Gastrocnemius medialis (tissue), 4 donors: ENCODE measurements around the gene SLC47A2. TPM values are rescaled to one million over a fixed set of nuclear protein-coding genes. Genes with fewer than 3 reads are reported as not detected.
A peak's percentile ranks its signal among the peaks of the same experiment; 100 is the strongest.

Source experiments
- ATAC-seq, 2 donors: fragments of 150-250 bp; one replicate each; pipeline ENCODE4 v1.9.1; 2016
- DNase-seq, 2 donors: peaks; one replicate each; pipeline ENCODE4 v3.0.0-alpha.2; 2019
- H3K27ac ChIP-seq, 4 donors: fragments of 200-600 bp; sonication (generic); 1 replicate in 1 of 4; 2 replicates in 3 of 4; pipeline ENCODE4 v1.5.1; 2016 to 2018; ENCODE audit warnings: mild to moderate bottlenecking in 2 of 4, moderate library complexity in 1 of 4
- H3K27me3 ChIP-seq, 3 donors: fragments of 200-600 bp; sonication (generic) in 2 of 3; 1 replicate in 1 of 3; 2 replicates in 2 of 3; pipeline versions ENCODE4 v1.5.1 to v1.6.0; 2016 to 2019; ENCODE audit warnings: mild to moderate bottlenecking in 1 of 3, moderate library complexity in 1 of 3
- H3K36me3 ChIP-seq, 2 donors: fragments of 200-600 bp; sonication (generic) in 1 of 2; one replicate each; pipeline ENCODE4 v1.5.1; 2017 to 2018
- H3K4me1 ChIP-seq, 2 donors: fragments of 200-600 bp; sonication (generic) in 1 of 2; one replicate each; pipeline ENCODE4 v1.5.1; 2016 to 2017; ENCODE audit warnings: mild to moderate bottlenecking in 2 of 2
- H3K4me3 ChIP-seq, 4 donors: fragments of 200-600 bp; sonication (generic) in 3 of 4; 1 replicate in 1 of 4; 2 replicates in 3 of 4; pipeline ENCODE4 v1.5.1; 2016 to 2019; ENCODE audit warnings: mild to moderate bottlenecking in 2 of 4
- H3K9me3 ChIP-seq, 3 donors: fragments of 200-600 bp; sonication (generic) in 2 of 3; 1 replicate in 1 of 3; 2 replicates in 2 of 3; pipeline ENCODE4 v1.5.1; 2016 to 2019
- CTCF ChIP-seq, 5 experiments: fragments of 450-650 bp in 3 of 5; fragments of 200-600 bp in 2 of 5; sonication (generic) in 2 of 5; IDR thresholded peaks in 4 of 5; conservative IDR thresholded peaks in 1 of 5; 1 replicate in 4 of 5; 2 replicates in 1 of 5; pipeline ENCODE4 v1.5.1; 2016 to 2019; ENCODE audit warnings: antibody characterized with exemption in 5 of 5, mild to moderate bottlenecking in 3 of 5, moderate library complexity in 3 of 5
- POLR2A ChIP-seq, 2 donors: fragments of 450-650 bp; IDR thresholded peaks; one replicate each; pipeline ENCODE4 v1.6.1; 2017; ENCODE audit warnings: antibody characterized with exemption in 2 of 2, mild to moderate bottlenecking in 2 of 2, moderate library complexity in 2 of 2
- in situ Hi-C, 4 donors: fragments of 200-750 bp; cut with MboI; loops; one replicate each; pipeline versions ENCODE4 v1.15.0 to v1.8.0; 2017; ENCODE audit warnings: low sequenced_read_pairs in 4 of 4
- intact Hi-C: fragments of 100-400 bp; cut with DNase I; formaldehyde crosslinking; loops from one replicate; pipeline ENCODE4 v1.15.1; 2023; ENCODE audit warnings: low total_unique reads
- total RNA-seq, 4 donors: library from RNA; depleted of rRNA; stranded (reverse); fragments of >200 nt; gene quantifications; one replicate each; pipeline versions ENCODE4 v1.1.0 to v1.2.3, GENCODE V29; 2016

The SLC47A2 gene
- total RNA-seq, 4 donors from 2014 or later = 0.15 to 1.0 TPM; not detected in 2

GRCh38 chr17:19705201-19705600 is 11.2 kb downstream of the SLC47A2 start:
- Histone ChIP-seq H3K4me3 (no peak overlapping the region), H3K36me3 (no peaks in the 10 kb centered on the region), H3K27ac (no peak overlapping the region), H3K27me3 (no peaks in the 10 kb centered on the region), H3K4me1 (no peaks in the 10 kb centered on the region), H3K9me3 (no peaks in the 10 kb centered on the region)
- TF ChIP-seq CTCF (IDR thresholded peaks at IDR 0.05 in 4 of 5, conservative IDR thresholded peaks at IDR 0.05 in 1 of 5) (no peak), POLR2A (IDR thresholded peaks at IDR 0.05) (no peak)
- ATAC-seq (no peak), DNase-seq (no peak)
- in situ Hi-C loops (no loop called here), intact Hi-C loops (no loop called here)

- intact Hi-C loops (no loop called here), in situ Hi-C loops (no loop called here)
- no peaks in the 10 kb centered on the region for H3K36me3 ChIP-seq
- no peak overlapping the region for H3K4me3 ChIP-seq
- H3K27ac ChIP-seq = peak overlapping the region in 1 of 4 donors; percentile 40
- H3K4me1 ChIP-seq = no peaks in the 10 kb centered on the region
- no peaks in the 10 kb centered on the region for H3K9me3 ChIP-seq
- no peaks in the 10 kb centered on the region for H3K27me3 ChIP-seq
- TF ChIP-seq CTCF (IDR thresholded peaks at IDR 0.05 in 4 of 5, conservative IDR thresholded peaks at IDR 0.05 in 1 of 5) = no peak
- TF ChIP-seq POLR2A (IDR thresholded peaks at IDR 0.05) = no peak
- DNase-seq (no peak), ATAC-seq (no peak)
Observed at GRCh38 chr17:19703828-19704613, 12.4 kb downstream of the SLC47A2 start.

- Histone ChIP-seq H3K27me3 (no peaks in the 10 kb centered on the region), H3K27ac (peak overlapping the region in 3 of 4 donors; percentile 1 to 47 (median 40)), H3K4me1 (no peaks in the 10 kb centered on the region), H3K9me3 (no peaks in the 10 kb centered on the region), H3K36me3 (no peaks in the 10 kb centered on the region), H3K4me3 (no peak overlapping the region)
- intact Hi-C loops (no loop called here), in situ Hi-C loops (no loop called here)
- TF ChIP-seq CTCF (IDR thresholded peaks at IDR 0.05 in 4 of 5, conservative IDR thresholded peaks at IDR 0.05 in 1 of 5) (no peak), POLR2A (IDR thresholded peaks at IDR 0.05) (no peak)
- ATAC-seq (no peak), DNase-seq (no peak)
Observed at GRCh38 chr17:19703106-19703827, 13.1 kb downstream of the SLC47A2 start.

- H3K4me1 ChIP-seq = no peaks in the 10 kb centered on the region
- no peak for TF ChIP-seq CTCF (IDR thresholded peaks at IDR 0.05 in 4 of 5, conservative IDR thresholded peaks at IDR 0.05 in 1 of 5)
- TF ChIP-seq POLR2A (IDR thresholded peaks at IDR 0.05) = no peak
- no peaks in the 10 kb centered on the region for H3K27me3 ChIP-seq
- DNase-seq = no peak
- H3K9me3 ChIP-seq = no peaks in the 10 kb centered on the region
- H3K4me3 ChIP-seq = no peak overlapping the region
- no peak for ATAC-seq
- in situ Hi-C loops = no loop called here
- H3K36me3 ChIP-seq = no peaks in the 10 kb centered on the region
- H3K27ac ChIP-seq = no peak overlapping the region
- intact Hi-C loops = no loop called here
Observed at GRCh38 chr17:19702217-19702641, 14.2 kb downstream of the SLC47A2 start.
